GM12878 (cell line): ENCODE results near the gene STK35. TPM values are rescaled to one million over a fixed set of nuclear protein-coding genes. Genes with fewer than 3 reads are reported as not detected.

ENCODE experiments used
- ATAC-seq: fragments of 200-7000 bp; cut with Tn5 transposase; 3 replicates; pipeline ENCODE4 v1.9.1; 2020; ENCODE audit warnings: mild to moderate bottlenecking, moderate library complexity
- BruUV-seq: library from RNA; stranded (reverse); fragments of 400-500 nt; replicated peaks from 2 replicates; lab custom pipeline; 2021; lab: Mats Ljungman, UMichigan
- CTCF ChIA-PET: fragments of 300-600 bp; sonication (Branson Sonifier 250); formaldehyde crosslinking; extraction: SDS; loops from one replicate; lab custom pipeline; 2021; ENCODE audit warnings: inconsistent platforms; lab: Yijun Ruan, JAX
- POLR2A ChIA-PET: fragments of 350-600 bp; formaldehyde crosslinking; extraction: SDS; loops from one replicate; lab custom pipeline; 2021; ENCODE audit warnings: inconsistent platforms; lab: Charles Lee
- RAD21 ChIA-PET: fragments of 300-600 bp; sonication (Branson Sonifier 250); formaldehyde crosslinking; loops from one replicate; lab custom pipeline; 2023; ENCODE audit warnings: antibody characterized with exemption; ENCODE audit not compliant: unreplicated experiment; lab: Charles Lee
- SMC1A ChIA-PET: fragments of 300-600 bp; sonication (Branson Sonifier 250); formaldehyde crosslinking; loops from one replicate; lab custom pipeline; 2023; ENCODE audit not compliant: unreplicated experiment, uncharacterized antibody; lab: Charles Lee
- DNase-seq: peaks from one replicate; pipeline ENCODE4 v3.0.0-alpha.2; 2011; ENCODE audit warnings: low read depth, low spot score
- FAIRE-seq: peaks from 3 replicates; lab custom pipeline; 2011; peaks lifted over from hg19 to GRCh38; lab: Jason Lieb, UNC
- H2AFZ ChIP-seq: 2 replicates; pipeline ENCODE4 v1.6.0; 2011; ENCODE audit warnings: low read depth, low read length, control low read depth; ENCODE audit not compliant: control insufficient read depth
- H3K27ac ChIP-seq: 2 replicates; pipeline ENCODE4 v1.5.1; 2011; ENCODE audit warnings: control low read depth; ENCODE audit not compliant: control insufficient read depth, insufficient read depth
- H3K27me3 ChIP-seq, 2 experiments: replicated peaks in 1 of 2; 2 replicates each; pipeline versions ENCODE4 v1.6.0 to v1.6.1; 2011; ENCODE audit warnings: low read length in 1 of 2; ENCODE audit not compliant: control insufficient read depth in 2 of 2, insufficient read depth in 2 of 2
- H3K36me3 ChIP-seq, 2 experiments: 2 replicates each; pipeline ENCODE4 v1.5.1; 2011; ENCODE audit warnings: low read length in 1 of 2; ENCODE audit not compliant: control insufficient read depth in 2 of 2, insufficient read depth in 2 of 2
- H3K4me1 ChIP-seq: 2 replicates; pipeline ENCODE4 v1.6.1; 2011; ENCODE audit warnings: mild to moderate bottlenecking, low read length, moderate library complexity, mixed read lengths; ENCODE audit not compliant: control insufficient read depth, insufficient read depth
- H3K4me2 ChIP-seq: 2 replicates; pipeline ENCODE4 v1.6.0; 2011; ENCODE audit warnings: control low read depth; ENCODE audit not compliant: control insufficient read depth, insufficient read depth
- H3K4me3 ChIP-seq: fragments of 200-600 bp; sonication (generic); 2 replicates; pipeline ENCODE4 v1.5.1; 2016
- H3K79me2 ChIP-seq: 2 replicates; pipeline ENCODE4 v1.6.0; 2011; ENCODE audit warnings: low read length; ENCODE audit not compliant: control insufficient read depth, insufficient read depth
- H3K9ac ChIP-seq: 2 replicates; pipeline ENCODE4 v1.8.0; 2011; ENCODE audit warnings: low read length, control low read depth, mixed read lengths; ENCODE audit not compliant: control insufficient read depth, insufficient read depth
- H3K9me3 ChIP-seq: replicated peaks from 3 replicates; pipeline ENCODE4 v1.5.1; 2011; ENCODE audit warnings: mild to moderate bottlenecking, low read length; ENCODE audit not compliant: control insufficient read depth, insufficient read depth
- H4K20me1 ChIP-seq: 2 replicates; pipeline ENCODE4 v1.6.0; 2011; ENCODE audit not compliant: control insufficient read depth, insufficient read depth
- CREB1 ChIP-seq: IDR thresholded peaks from 2 replicates; pipeline ENCODE4 v1.6.1; 2012; ENCODE audit warnings: low read depth, mild to moderate bottlenecking, inconsistent platforms
- CREM ChIP-seq: IDR thresholded peaks from 2 replicates; pipeline ENCODE4 v1.6.1; 2014; ENCODE audit warnings: antibody characterized with exemption, low read depth
- CUX1 ChIP-seq: IDR thresholded peaks from 2 replicates; pipeline ENCODE4 v1.6.1; 2012; ENCODE audit warnings: improper control_type of control experiment, low read depth, low read length; ENCODE audit not compliant: insufficient replicate concordance
- E2F4 ChIP-seq: IDR thresholded peaks from 2 replicates; pipeline ENCODE4 v1.6.1; 2012; ENCODE audit warnings: low read depth, low read length, improper control_type of control experiment
- EED ChIP-seq: sonication (generic); IDR thresholded peaks from 2 replicates; pipeline ENCODE4 v1.6.1; 2016; ENCODE audit warnings: antibody characterized with exemption, low read depth
- GABPA ChIP-seq: IDR thresholded peaks from 2 replicates; pipeline ENCODE4 v1.6.1; 2014; ENCODE audit warnings: antibody characterized with exemption, low read depth, mild to moderate bottlenecking, inconsistent platforms
- IKZF2 ChIP-seq, 2 experiments: fragments of 450-650 bp; IDR thresholded peaks; 2 replicates each; pipeline ENCODE4 v1.6.1; 2017; ENCODE audit warnings: mild to moderate bottlenecking in 2 of 2, moderate library complexity in 2 of 2
- PKNOX1 ChIP-seq: fragments of 450-650 bp; IDR thresholded peaks from 2 replicates; pipeline ENCODE4 v1.6.1; 2016; ENCODE audit warnings: mild to moderate bottlenecking
- RB1 ChIP-seq: fragments of 450-650 bp; formaldehyde crosslinking; IDR thresholded peaks from 2 replicates; pipeline ENCODE4 v1.6.1; 2017; ENCODE audit warnings: mild to moderate bottlenecking, borderline replicate concordance
- RCOR1 ChIP-seq: conservative IDR thresholded peaks from 2 replicates; pipeline ENCODE4 v1.6.1; 2012; ENCODE audit warnings: low read depth, low read length, improper control_type of control experiment
- SIX5 ChIP-seq: IDR thresholded peaks from 2 replicates; pipeline ENCODE4 v1.6.1; 2011; ENCODE audit warnings: mild to moderate bottlenecking, low read depth, low read length, moderate library complexity; ENCODE audit not compliant: severe bottlenecking
- TCF12 ChIP-seq: IDR thresholded peaks from 2 replicates; pipeline ENCODE4 v1.6.1; 2011; ENCODE audit warnings: low read depth, mild to moderate bottlenecking, low read length
- TCF3 ChIP-seq: IDR thresholded peaks from 2 replicates; pipeline ENCODE4 v1.6.1; 2012; ENCODE audit warnings: low read depth, mild to moderate bottlenecking, low read length, borderline replicate concordance; ENCODE audit not compliant: insufficient read depth
- WGBS: methylation state at CpG from one replicate; pipeline ENCODE4 v1.1.6; 2016; ENCODE audit warnings: low lambda C conversion rate; ENCODE audit not compliant: insufficient replicate concordance, insufficient coverage; ENCODE audit errors: missing lambda C conversion rate; 5-methylcytosine and 5-hydroxymethylcytosine counted together
- in situ Hi-C: fragments of 300-500 bp; cut with MboI; formaldehyde crosslinking; loops from 9 replicates; pipeline ENCODE4 v1.14.3; 2018; ENCODE audit warnings: mixed read lengths
- intact Hi-C: fragments of 100-400 bp; cut with micrococcal nuclease; formaldehyde crosslinking; loops from one replicate; pipeline ENCODE4 v1.14.2; 2022; ENCODE audit not compliant: unreplicated experiment
- polyA plus RNA-seq, 11 experiments: library from polyadenylated mRNA; depleted of rRNA in 4 of 11; unstranded in 6 of 11; stranded (reverse) in 5 of 11; fragments of >200 nt; fragmentation: Nextera tagmentation in 4 of 11; fragmentation: Illumina TruSeq in 1 of 11; extraction: Ambion mirVana in 4 of 11; extraction: Trizol in 1 of 11; gene quantifications; 1 replicate in 1 of 11; 2 replicates in 10 of 11; pipeline versions ENCODE4 v1.2.1 to v1.2.3, GENCODE V29; 2011 to 2016; ENCODE audit warnings: inconsistent platforms in 2 of 11, missing spikeins in 2 of 11, low read depth in 1 of 11
- total RNA-seq, 4 experiments: library from RNA; depleted of rRNA in 3 of 4; stranded (reverse); fragments of >200 nt in 3 of 4; fragmentation: Illumina TruSeq in 1 of 4; extraction: Trizol in 1 of 4; gene quantifications; 2 replicates each; pipeline versions ENCODE4 v1.2.1 to v1.2.3, GENCODE V29; 2013 to 2021

STK35 gene
- total and polyA plus RNA-seq, 10 of the 15 experiments (the other 5 are each of a cell fraction or from before 2014, with no cell fraction given), result 2.9 to 19.4 (median 9.6) TPM

- no peaks in the 10 kb centered on the region; a peak in 1 of 4 replicates for H3K27me3 ChIP-seq
- no peaks in the 10 kb centered on the region for H3K79me2 ChIP-seq
- no peak overlapping the region for H3K4me2 ChIP-seq
- DNase-seq (no peak), FAIRE-seq (no peak), ATAC-seq (no peak)
- H2AFZ ChIP-seq, result no peak overlapping the region
- no peaks in the 10 kb centered on the region for H3K9me3 ChIP-seq
- BruUV-seq, result no TSS peak
- intact Hi-C loops, result no loop called here
- H3K4me1 ChIP-seq, result no peaks in the 10 kb centered on the region
- in situ Hi-C loops, result no loop called here
- RAD21 ChIA-PET, result interaction anchor here (1.3 kb wide), 1 partner anchor 9 kb away, joined by 4 read pairs; no protein-coding TSS in a partner anchor
- no peak overlapping the region for H3K4me3 ChIP-seq
- no peak overlapping the region for H3K27ac ChIP-seq
- no peaks in the 10 kb centered on the region for H3K36me3 ChIP-seq
- H4K20me1 ChIP-seq, result no peaks in the 10 kb centered on the region
- WGBS, result 7% methylated on average over 4 of the region's 4 CpGs
- SMC1A ChIA-PET, result no interaction called here
- no peak overlapping the region for H3K9ac ChIP-seq
- TF ChIP-seq TCF12 (no peak), EED (no peak), CREB1 (no peak), RB1 (no peak), TCF3 (no peak), IKZF2 (IDR thresholded peaks at IDR 0.05) (no peak), PKNOX1 (no peak), RCOR1 (no peak), GABPA (no peak), E2F4 (no peak), CREM (no peak), SIX5 (no peak), CUX1 (no peak)
- POLR2A ChIA-PET, result no interaction called here
- CTCF ChIA-PET, result interaction anchor here (1.1 kb wide), 1 partner anchor 9 kb away, joined by 4 read pairs; no protein-coding TSS in a partner anchor
Measured at GRCh38 chr20:2163757-2164156, 62.1 kb downstream of the STK35 start.
